ENCODE data around the gene KDM4B.
"Not testable (repeated sequence)": the region's sequence is repeated elsewhere in the genome, so short reads cannot be mapped to it uniquely, and the experiment has no call there.

Gene KDM4B

GRCh38 chr19:4968462-4969291 is at the start of gene KDM4B:
Gene KDM4B (plus strand): TSS chr19:4969113. CDS start chr19:5032891, 63,778 bp downstream.
- peak; percentile 85 for FAIRE-seq

- FAIRE-seq, result no peak
These were observed 46.2 kb upstream of the KDM4B start for GRCh38 chr19:4922530-4923275.

GRCh38 chr19:4923276-4923747 is 45.6 kb upstream of the KDM4B start:
- FAIRE-seq, result no peak

GRCh38 chr19:4929186-4929585 is 39.7 kb upstream of the KDM4B start:
- FAIRE-seq, result no peak

GRCh38 chr19:4930664-4931063 is 38.2 kb upstream of the KDM4B start:
- no peak for FAIRE-seq

GRCh38 chr19:4932711-4933110 is 36.2 kb upstream of the KDM4B start:
- FAIRE-seq, result no peak

GRCh38 chr19:4933528-4933927 is 35.4 kb upstream of the KDM4B start:
- FAIRE-seq, result no peak

- no peak for FAIRE-seq
These were observed 33.5 kb upstream of the KDM4B start for GRCh38 chr19:4935444-4935843.

- FAIRE-seq, result no peak
These were observed 31.9 kb upstream of the KDM4B start for GRCh38 chr19:4937060-4937459.

GRCh38 chr19:4938461-4938860 is 30.5 kb upstream of the KDM4B start:
- FAIRE-seq, result not testable (repeated sequence)

- FAIRE-seq, result no peak
These were observed 29.4 kb upstream of the KDM4B start for GRCh38 chr19:4939466-4939865.

GRCh38 chr19:4941638-4942169 is 27.2 kb upstream of the KDM4B start:
- not testable (repeated sequence) for FAIRE-seq

- FAIRE-seq, result not testable (repeated sequence)
These were observed 18.3 kb upstream of the KDM4B start for GRCh38 chr19:4950650-4951049.

GRCh38 chr19:4951656-4952055 is 17.3 kb upstream of the KDM4B start:
- FAIRE-seq, result no peak

GRCh38 chr19:4952945-4953344 is 16.0 kb upstream of the KDM4B start:
- no peak for FAIRE-seq

GRCh38 chr19:4954320-4955149 is 14.4 kb upstream of the KDM4B start:
- not testable (repeated sequence) for FAIRE-seq

- FAIRE-seq, result no peak
These were observed 13.6 kb upstream of the KDM4B start for GRCh38 chr19:4955274-4955673.

- FAIRE-seq, result no peak
These were observed 10.9 kb upstream of the KDM4B start for GRCh38 chr19:4957981-4958380.

- FAIRE-seq, result peak; percentile 70
These were observed 6.8 kb upstream of the KDM4B start for GRCh38 chr19:4962085-4962619.

- FAIRE-seq, result no peak
These were observed 3.9 kb upstream of the KDM4B start for GRCh38 chr19:4965061-4965460.

GRCh38 chr19:4966591-4966990 is 2.3 kb upstream of the KDM4B start:
- no peak for FAIRE-seq

GRCh38 chr19:4967738-4968461 is 1.0 kb upstream of the KDM4B start:
- no peak for FAIRE-seq
